ENCODE data around the gene KCTD21. TPM values are rescaled to one million over a fixed set of nuclear protein-coding genes. Genes with fewer than 3 reads are reported as not detected.
A peak's percentile ranks its signal among the peaks of the same experiment; 100 is the strongest.

Gene KCTD21
- total RNA-seq, 1 experiment from 2014 or later = 10.2 TPM

DNA sequence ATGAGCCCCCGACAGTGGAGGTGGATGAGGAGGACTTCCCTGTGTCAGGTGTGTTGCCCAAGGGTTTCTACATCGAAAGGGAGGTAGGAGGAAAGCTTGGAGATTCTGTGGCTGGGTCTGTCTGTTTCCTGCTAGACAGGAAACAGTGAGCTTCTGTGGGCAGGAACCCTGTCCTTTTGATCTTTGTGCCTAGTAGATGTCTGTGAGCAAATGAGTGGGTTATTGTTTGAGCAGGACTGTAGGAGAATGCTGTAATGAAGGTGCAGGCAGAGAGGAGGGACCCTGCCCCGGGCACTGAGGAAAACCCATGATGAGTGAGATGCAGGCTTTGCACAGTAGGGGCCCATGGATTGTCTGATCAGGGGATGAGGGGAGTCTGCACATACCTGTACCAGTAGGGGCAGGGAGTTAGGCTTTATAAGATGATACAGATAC is 14.3 kb upstream of the KCTD21 start:
- Mint-ChIP-seq H3K27ac (ENCODE audit: low read depth, unreplicated experiment) (no peak overlapping the region), H3K36me3 (ENCODE audit: insufficient read depth, unreplicated experiment) (peaks cover 19% of the 10 kb centered on the region), H3K4me1 (ENCODE audit: insufficient read depth, unreplicated experiment) (no peaks in the 10 kb centered on the region), H3K4me3 (ENCODE audit: unreplicated experiment) (no peak overlapping the region), H3K9me3 (ENCODE audit: unreplicated experiment) (no peaks in the 10 kb centered on the region), H3K27me3 (ENCODE audit: insufficient read depth, unreplicated experiment) (no peaks in the 10 kb centered on the region)
- POLR2A ChIA-PET = interaction anchor here (0.7 kb wide), 1 partner anchor 392 kb away, joined by 3 read pairs; no protein-coding TSS in a partner anchor
- TF ChIP-seq, protein P1, sequence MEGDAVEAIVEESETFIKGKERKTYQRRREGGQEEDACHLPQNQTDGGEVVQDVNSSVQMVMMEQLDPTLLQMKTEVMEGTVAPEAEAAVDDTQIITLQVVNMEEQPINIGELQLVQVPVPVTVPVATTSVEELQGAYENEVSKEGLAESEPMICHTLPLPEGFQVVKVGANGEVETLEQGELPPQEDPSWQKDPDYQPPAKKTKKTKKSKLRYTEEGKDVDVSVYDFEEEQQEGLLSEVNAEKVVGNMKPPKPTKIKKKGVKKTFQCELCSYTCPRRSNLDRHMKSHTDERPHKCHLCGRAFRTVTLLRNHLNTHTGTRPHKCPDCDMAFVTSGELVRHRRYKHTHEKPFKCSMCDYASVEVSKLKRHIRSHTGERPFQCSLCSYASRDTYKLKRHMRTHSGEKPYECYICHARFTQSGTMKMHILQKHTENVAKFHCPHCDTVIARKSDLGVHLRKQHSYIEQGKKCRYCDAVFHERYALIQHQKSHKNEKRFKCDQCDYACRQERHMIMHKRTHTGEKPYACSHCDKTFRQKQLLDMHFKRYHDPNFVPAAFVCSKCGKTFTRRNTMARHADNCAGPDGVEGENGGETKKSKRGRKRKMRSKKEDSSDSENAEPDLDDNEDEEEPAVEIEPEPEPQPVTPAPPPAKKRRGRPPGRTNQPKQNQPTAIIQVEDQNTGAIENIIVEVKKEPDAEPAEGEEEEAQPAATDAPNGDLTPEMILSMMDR (IDR thresholded peaks at IDR 0.05; ENCODE audit: unreplicated experiment) = no peak
- intact Hi-C loops (cut with micrococcal nuclease) = no loop called here
- no TSS peak for BruUV-seq (replicated peaks)
- DNase-seq (ENCODE audit: unreplicated experiment) = no peak
- CTCF ChIA-PET = interaction anchor here (0.9 to 1.2 kb wide), 2 partner anchors 10 to 25 kb away, joined by 3 read pairs; no protein-coding TSS in a partner anchor

DNA sequence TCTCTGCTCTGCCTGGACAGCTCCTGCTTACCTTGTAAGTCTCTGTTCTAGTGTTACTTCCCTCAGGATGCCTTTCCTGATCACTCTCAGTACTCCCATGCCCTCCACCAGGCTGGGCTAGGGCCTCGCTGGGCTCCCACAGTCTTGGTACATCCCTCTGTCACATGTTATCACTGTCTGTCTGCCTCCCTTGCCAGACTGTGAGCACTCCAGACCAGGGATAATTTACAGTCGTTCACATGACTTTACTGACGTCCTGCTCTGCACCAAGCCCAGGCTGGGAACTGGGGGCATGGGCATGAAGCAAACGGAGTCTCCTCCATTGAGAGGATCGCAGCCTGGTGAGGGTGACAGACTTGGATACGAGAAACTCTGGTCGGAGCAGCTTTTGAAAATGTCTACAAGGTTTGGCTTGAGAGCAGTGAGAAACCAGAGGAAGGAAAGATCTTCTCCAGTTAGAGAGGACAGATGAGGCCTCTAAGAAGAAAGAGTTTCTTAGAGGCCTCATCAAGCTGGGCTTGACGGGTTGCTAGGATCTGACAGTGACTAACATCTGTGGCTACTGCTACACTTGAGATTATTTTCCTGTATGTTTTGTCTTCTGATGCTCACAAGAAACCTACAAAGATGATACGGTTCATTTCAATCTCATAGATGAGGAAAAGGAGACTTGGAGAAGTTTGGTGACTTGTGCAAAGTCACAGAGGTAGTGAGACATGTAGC is 12.8 kb upstream of the KCTD21 start:
- CTCF ChIA-PET = interaction anchor here (0.6 to 1.2 kb wide), 3 partner anchors 12 to 27 kb away, joined by 3 read pairs; no protein-coding TSS in a partner anchor
- TF ChIP-seq, protein P1 (IDR thresholded peaks at IDR 0.05; ENCODE audit: unreplicated experiment) = no peak
- intact Hi-C loops (cut with micrococcal nuclease) = no loop called here
- no peak overlapping the region for H3K4me3 Mint-ChIP-seq (ENCODE audit: unreplicated experiment)
- peaks cover 13% of the 10 kb centered on the region for H3K36me3 Mint-ChIP-seq (ENCODE audit: insufficient read depth, unreplicated experiment)
- POLR2A ChIA-PET = interaction anchor here (0.5 to 0.6 kb wide), 2 partner anchors 19 to 234 kb away, joined by 3 read pairs; no protein-coding TSS in a partner anchor
- no peaks in the 10 kb centered on the region for H3K9me3 Mint-ChIP-seq (ENCODE audit: unreplicated experiment)
- DNase-seq (ENCODE audit: unreplicated experiment) = no peak
- H3K27ac Mint-ChIP-seq (ENCODE audit: low read depth, unreplicated experiment) = peak overlapping the region; percentile 41
- H3K4me1 Mint-ChIP-seq (ENCODE audit: insufficient read depth, unreplicated experiment) = no peaks in the 10 kb centered on the region
- H3K27me3 Mint-ChIP-seq (ENCODE audit: insufficient read depth, unreplicated experiment) = no peaks in the 10 kb centered on the region
- BruUV-seq (replicated peaks) = no TSS peak

DNA sequence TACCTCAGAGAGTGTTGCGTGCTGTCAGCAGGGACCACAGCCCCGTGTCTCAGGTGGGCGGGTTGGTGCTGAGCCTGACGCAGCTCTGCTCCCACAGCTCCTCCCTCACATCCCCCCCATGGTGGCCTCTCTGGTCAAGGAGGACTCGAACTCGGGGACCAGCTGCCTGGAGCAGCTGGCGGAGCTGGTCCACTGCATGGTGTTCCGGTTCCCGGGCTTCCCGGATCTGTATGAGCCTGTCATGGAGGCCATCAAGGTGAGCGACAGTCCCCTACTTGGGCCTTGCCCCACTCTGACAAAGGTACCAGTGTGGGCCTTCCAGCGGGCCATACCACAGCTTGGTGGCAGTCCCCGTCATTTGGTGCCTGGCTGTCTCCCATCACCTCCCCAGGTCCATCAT is 12.1 kb upstream of the KCTD21 start:
- CTCF ChIA-PET = interaction anchor here (0.6 to 0.9 kb wide), 3 partner anchors 11 to 28 kb away, joined by 3 read pairs; partner anchors contain the start of genes KCTD21 and USP35
- Mint-ChIP-seq H3K36me3 (ENCODE audit: insufficient read depth, unreplicated experiment) (peaks cover 13% of the 10 kb centered on the region), H3K9me3 (ENCODE audit: unreplicated experiment) (no peaks in the 10 kb centered on the region), H3K27ac (ENCODE audit: low read depth, unreplicated experiment) (no peak overlapping the region), H3K4me3 (ENCODE audit: unreplicated experiment) (no peak overlapping the region), H3K4me1 (ENCODE audit: insufficient read depth, unreplicated experiment) (no peaks in the 10 kb centered on the region), H3K27me3 (ENCODE audit: insufficient read depth, unreplicated experiment) (no peaks in the 10 kb centered on the region)
- no peak for DNase-seq (ENCODE audit: unreplicated experiment)
- TF ChIP-seq, protein P1 (IDR thresholded peaks at IDR 0.05; ENCODE audit: unreplicated experiment) = no peak
- intact Hi-C loops (cut with micrococcal nuclease) = no loop called here
- no TSS peak for BruUV-seq (replicated peaks)
- POLR2A ChIA-PET = interaction anchor here (0.5 kb wide), 1 partner anchor 19 kb away, joined by 3 read pairs; no protein-coding TSS in a partner anchor

GRCh38 chr11:78200061-78200460 is 11.6 kb upstream of the KCTD21 start:
- POLR2A ChIA-PET = no interaction called here
- no peaks in the 10 kb centered on the region for H3K9me3 Mint-ChIP-seq (ENCODE audit: unreplicated experiment)
- TF ChIP-seq, protein P1 (IDR thresholded peaks at IDR 0.05; ENCODE audit: unreplicated experiment) = no peak
- no peaks in the 10 kb centered on the region for H3K27me3 Mint-ChIP-seq (ENCODE audit: insufficient read depth, unreplicated experiment)
- no TSS peak for BruUV-seq (replicated peaks)
- no peak overlapping the region for H3K4me3 Mint-ChIP-seq (ENCODE audit: unreplicated experiment)
- H3K4me1 Mint-ChIP-seq (ENCODE audit: insufficient read depth, unreplicated experiment) = no peaks in the 10 kb centered on the region
- intact Hi-C loops (cut with micrococcal nuclease) = no loop called here
- H3K27ac Mint-ChIP-seq (ENCODE audit: low read depth, unreplicated experiment) = no peak overlapping the region
- peaks cover 12% of the 10 kb centered on the region for H3K36me3 Mint-ChIP-seq (ENCODE audit: insufficient read depth, unreplicated experiment)
- DNase-seq (ENCODE audit: unreplicated experiment) = no peak
- CTCF ChIA-PET = interaction anchor here (0.8 kb wide), 1 partner anchor 11 kb away, joined by 3 read pairs; the partner anchor contains the start of genes KCTD21 and USP35

Data from MCF 10A (cell line).